Sigmoid colon (tissue), 4 donors: Measurements from ENCODE around the gene RPL23.

ENCODE experiments used
- CTCF ChIP-seq, 4 experiments: fragments of 450-650 bp in 3 of 4; fragments of 200-600 bp in 1 of 4; IDR thresholded peaks; one replicate each; pipeline ENCODE4 v1.5.1; 2016 to 2019; ENCODE audit warnings: antibody characterized with exemption in 4 of 4, mild to moderate bottlenecking in 3 of 4, moderate library complexity in 2 of 4
- EP300 ChIP-seq, 4 donors: sonication (generic); formaldehyde crosslinking; IDR thresholded peaks; one replicate each; pipeline ENCODE4 v1.6.1; 2017; ENCODE audit warnings: antibody characterized with exemption in 4 of 4
- POLR2AphosphoS5 ChIP-seq, 4 donors: sonication (generic); formaldehyde crosslinking; IDR thresholded peaks; one replicate each; pipeline ENCODE4 v1.6.1; 2017; ENCODE audit warnings: antibody characterized with exemption in 4 of 4

GRCh38 chr17:38844261-38844757 is 9.2 kb downstream of the RPL23 start:
- TF ChIP-seq CTCF (IDR thresholded peaks at IDR 0.05) (no peak), POLR2AphosphoS5 (IDR thresholded peaks at IDR 0.05) (peak in 1 of 4 donors; percentile 39), EP300 (IDR thresholded peaks at IDR 0.05) (no peak)
